Daoy (cell line): ENCODE data around the gene ST6GALNAC3. TPM values are rescaled to one million over a fixed set of nuclear protein-coding genes. Genes with fewer than 3 reads are reported as not detected.

Experiments used
- DNase-seq: peaks from one replicate; pipeline ENCODE4 v3.0.0-alpha.2; 2015; ENCODE audit warnings: low read depth
- total RNA-seq: library from RNA; depleted of rRNA; stranded (reverse); fragments of >200 nt; shearing (Covaris generic); gene quantifications from 2 replicates; pipeline ENCODE4 v1.2.3, GENCODE V29; 2014

ST6GALNAC3 gene
- total RNA-seq, 1 experiment from 2014 or later, result 3.8 TPM

DNA sequence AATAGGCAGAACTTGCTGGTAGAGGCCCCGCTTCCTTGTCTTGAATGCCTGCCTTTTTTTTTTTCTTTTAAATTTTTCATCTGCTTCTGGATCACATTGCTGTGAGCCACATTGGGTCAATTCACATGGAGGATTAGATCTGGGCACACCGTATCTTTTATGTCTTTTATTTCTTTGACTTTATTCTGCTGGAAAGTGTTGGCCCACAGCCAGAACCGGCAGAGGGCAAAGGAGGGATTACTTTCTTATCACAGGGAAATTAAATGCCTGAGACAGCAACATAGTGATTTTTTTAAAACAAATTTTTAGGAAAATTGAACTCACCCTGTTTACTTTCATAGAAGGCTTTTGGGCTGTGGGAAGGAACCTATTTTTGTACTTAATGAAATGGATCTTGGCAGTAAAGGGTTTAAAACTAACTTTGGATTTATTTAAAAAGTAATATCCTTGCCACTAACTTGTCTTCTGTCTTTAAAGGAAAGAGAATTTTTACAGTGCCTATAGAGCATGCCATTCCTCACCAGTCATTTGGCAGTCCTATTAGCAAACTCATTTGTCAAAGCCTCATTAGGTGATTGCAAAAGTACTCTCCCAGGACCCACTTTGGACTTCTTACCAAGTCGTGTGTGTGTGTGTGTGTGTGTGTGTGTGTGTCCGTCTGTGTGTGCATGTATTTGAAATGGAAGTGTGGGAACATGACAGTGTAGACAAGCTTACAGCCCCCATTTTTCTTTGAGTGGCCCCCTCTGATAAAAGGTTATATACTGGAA is 68.4 kb downstream of the ST6GALNAC3 start:
- no peak for DNase-seq

DNA sequence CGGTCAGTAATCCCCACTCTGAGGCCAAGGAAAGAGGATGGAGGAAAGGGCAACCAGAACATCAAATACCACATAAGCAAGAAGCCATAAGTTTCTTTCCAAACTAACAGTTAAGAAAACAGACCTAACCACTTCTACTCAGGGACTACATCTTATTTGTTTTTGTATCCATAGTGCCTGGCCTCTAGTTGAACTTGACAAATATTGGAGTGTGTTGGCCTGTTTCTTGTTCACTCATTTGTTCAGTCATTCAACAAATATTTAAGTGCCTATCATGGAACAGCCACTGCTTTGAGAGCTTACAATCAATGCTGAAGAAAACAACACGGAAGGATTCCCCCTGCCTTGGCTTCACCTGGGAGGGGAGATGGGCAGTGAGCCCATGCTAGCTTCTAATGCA is 69.7 kb downstream of the ST6GALNAC3 start:
- no peak for DNase-seq

GRCh38 chr1:76145332-76145731 is 70.8 kb downstream of the ST6GALNAC3 start:
- no peak for DNase-seq

DNA sequence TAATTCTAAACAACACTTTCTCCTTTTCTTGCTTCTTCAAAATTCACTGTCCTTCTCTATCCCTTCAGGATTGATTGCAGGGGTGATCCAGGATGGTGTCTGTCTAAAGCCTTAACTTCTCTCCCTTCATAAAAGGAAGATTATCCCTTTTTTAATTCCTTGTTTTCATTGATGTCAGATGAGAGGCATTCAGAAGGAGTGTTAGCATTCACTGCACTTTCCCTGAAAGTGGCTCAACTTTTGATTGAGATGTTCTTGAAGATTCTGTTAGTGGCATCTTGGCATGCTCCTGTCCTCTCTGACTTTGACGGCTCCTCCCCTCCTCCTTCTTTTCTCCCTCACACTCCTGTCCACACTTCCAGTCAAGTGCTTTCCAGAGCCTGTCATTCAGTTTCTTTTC is 71.6 kb downstream of the ST6GALNAC3 start:
- DNase-seq, result no peak

DNA sequence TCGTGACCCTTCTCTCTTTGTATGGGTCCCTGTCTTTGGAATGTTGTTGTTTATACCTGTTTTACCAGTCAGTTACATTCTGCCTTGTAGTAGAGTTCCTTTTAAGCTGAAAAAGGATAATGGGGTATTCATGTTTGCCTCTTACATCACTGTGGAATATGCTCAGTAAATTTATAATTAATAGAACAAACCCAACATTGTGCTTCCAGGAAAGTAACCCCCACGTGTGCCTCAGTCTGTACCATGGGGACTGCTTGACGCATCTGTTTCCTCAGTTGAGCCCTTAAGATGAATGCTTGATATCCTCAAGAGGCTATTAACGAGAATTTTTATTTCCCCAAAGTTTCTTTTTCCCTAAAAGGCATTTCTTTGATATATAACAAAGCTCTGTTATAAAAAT is 73.4 kb downstream of the ST6GALNAC3 start:
- DNase-seq, result no peak

GRCh38 chr1:76148460-76148859 is 73.9 kb downstream of the ST6GALNAC3 start:
- DNase-seq, result no peak

GRCh38 chr1:76153841-76154205 is 79.3 kb downstream of the ST6GALNAC3 start:
- DNase-seq, result no peak

DNA sequence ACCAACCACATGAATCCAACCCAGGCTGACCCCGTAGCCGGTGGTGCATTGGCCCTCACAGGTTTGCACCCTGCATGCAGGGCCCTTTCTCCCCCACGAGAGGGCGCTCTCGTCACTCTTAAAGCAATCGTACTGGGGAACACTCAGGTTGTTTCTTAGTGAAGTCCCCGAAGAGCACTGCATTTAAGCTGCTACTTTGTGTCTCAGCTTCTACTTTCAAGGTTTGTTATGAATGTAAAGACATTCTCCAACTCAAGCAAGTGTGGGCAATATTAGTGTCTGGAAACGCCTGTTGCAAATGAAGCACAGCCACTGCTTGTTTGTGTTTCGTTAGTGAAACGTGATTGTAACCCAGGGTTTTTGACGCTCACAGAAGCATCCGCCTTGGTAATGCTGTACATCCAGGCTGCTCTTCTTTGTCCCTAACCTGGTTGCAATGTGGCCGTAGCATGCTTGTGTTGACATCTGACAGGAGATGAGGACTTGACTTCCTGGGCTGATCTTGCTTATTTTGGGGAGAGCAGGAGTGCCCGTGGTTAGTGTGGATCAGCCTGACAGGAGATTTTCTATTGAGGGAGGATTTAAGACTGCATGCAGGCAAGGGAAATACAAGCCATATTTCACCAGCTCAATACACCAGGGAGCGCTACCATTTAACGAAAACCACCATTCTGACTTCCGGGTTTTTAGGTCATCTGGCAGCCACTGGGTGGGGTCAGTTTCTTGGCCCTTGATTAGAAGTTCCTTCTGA is 79.8 kb downstream of the ST6GALNAC3 start:
- peak; percentile 82 for DNase-seq

DNA sequence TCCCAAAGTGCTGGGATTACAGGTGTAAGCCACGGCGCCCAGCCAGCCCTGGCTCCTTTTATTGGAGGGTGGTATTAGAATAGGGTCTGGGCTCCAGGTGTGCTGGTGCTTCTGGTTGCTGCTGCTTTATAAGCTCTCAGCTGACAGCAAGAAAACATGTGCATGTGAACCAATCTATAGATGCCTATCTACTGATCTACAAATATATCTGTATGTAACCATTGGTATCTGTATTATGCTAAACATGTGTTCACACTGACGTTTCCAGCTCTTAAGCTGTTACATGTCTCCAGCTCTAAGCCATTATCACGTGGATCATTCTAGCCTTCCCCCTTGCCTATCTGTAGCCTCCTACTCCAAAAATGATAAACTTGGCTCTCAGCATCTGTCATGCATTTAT is 82.4 kb downstream of the ST6GALNAC3 start:
- DNase-seq, result no peak

DNA sequence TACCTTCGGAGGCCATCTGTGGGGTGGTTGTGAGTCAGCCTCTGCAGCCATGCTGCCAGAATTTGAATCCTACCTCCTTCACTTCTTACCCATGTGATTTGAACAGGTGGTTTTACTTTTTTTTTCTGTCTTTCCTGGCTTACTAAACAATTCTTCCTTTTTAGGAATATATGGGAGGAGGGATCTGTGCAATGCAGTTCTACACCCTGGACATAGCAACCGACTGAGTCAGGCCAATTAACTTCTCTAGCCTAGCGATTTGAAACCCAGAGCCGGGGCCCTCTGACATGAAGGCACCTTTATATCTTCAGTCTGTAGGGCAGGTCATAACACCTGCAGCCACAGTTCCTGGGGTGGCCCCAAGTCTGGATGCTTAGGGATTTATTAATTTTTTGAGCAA is 83.6 kb downstream of the ST6GALNAC3 start:
- peak; percentile 57 for DNase-seq

- no peak for DNase-seq
These were observed 85.7 kb downstream of the ST6GALNAC3 start for GRCh38 chr1:76160225-76160624.

- DNase-seq, result no peak
These were observed 86.9 kb downstream of the ST6GALNAC3 start for GRCh38 chr1:76161451-76161850.

- DNase-seq, result no peak
These were observed 87.7 kb downstream of the ST6GALNAC3 start for GRCh38 chr1:76162254-76162653.

- no peak for DNase-seq
These were observed 89.6 kb downstream of the ST6GALNAC3 start for GRCh38 chr1:76164165-76164564.

- DNase-seq, result no peak
These were observed 95.5 kb downstream of the ST6GALNAC3 start for GRCh38 chr1:76170084-76170483.

- DNase-seq, result no peak
These were observed 96.0 kb downstream of the ST6GALNAC3 start for GRCh38 chr1:76170513-76170912.

- peak; percentile 40 for DNase-seq
These were observed 101.5 kb downstream of the ST6GALNAC3 start for GRCh38 chr1:76176000-76176399.

- no peak for DNase-seq
These were observed 103.1 kb downstream of the ST6GALNAC3 start for GRCh38 chr1:76177615-76178014.

DNA sequence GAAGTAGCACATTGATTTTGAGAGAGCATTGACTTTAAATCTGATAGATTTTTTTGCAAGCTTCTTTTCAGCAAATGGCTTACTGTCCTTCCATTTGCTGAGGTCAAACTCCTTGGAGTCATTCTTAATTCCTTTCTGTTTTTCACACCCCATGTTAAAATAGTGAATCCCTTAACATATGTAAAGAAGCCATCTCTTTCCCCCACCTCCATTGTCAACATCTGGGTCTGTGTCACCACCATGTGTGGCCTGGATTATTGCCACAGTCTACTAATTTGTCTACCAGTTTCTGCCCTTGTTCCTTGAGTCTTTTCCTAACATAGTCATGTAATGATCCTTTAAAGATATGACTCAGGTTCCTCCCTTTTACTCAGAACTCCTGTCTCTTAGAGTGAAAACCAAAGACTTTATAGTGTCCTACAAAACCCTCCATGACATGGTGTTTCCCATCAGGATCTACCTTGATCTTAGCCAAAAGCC is 104.7 kb downstream of the ST6GALNAC3 start:
- peak; percentile 18 for DNase-seq

DNA sequence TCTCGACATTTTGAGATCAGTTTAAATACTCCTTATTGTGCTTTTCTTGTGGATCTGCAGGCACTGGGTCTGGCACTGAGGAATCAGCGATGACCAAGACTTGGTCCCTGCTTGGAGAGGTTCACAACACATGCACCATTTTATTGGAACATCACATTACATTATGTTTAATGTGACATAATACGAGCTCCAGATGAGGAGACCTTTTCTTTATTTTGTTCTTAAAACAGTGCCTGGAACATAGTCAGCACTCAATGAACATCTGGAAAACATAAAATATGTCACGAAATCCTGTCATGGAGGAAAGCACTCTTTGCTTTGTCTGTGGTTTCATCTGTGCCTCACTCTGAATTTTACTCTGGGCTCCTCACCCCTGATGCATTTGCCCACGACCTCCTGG is 110.7 kb downstream of the ST6GALNAC3 start:
- DNase-seq, result no peak

GRCh38 chr1:76186554-76187170 is 112.1 kb downstream of the ST6GALNAC3 start:
- no peak for DNase-seq

DNA sequence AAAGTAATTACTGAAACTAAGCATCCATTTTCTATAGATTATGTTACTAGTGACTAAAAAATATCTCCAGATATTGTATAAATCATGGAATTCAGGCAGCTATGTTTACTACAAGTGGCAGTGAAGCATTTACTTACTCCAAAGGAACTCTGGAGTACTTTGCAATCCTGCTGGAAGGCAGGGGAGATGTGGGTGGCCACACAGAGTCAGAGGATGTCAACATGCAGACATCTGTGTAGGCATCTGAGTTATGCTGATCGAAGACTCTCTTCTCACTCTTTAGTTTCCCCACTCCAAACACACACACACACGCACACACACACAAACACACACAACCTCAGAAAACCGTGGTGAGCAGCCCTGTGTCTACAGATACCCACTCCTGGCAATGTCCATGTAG is 112.9 kb downstream of the ST6GALNAC3 start:
- DNase-seq, result no peak

DNA sequence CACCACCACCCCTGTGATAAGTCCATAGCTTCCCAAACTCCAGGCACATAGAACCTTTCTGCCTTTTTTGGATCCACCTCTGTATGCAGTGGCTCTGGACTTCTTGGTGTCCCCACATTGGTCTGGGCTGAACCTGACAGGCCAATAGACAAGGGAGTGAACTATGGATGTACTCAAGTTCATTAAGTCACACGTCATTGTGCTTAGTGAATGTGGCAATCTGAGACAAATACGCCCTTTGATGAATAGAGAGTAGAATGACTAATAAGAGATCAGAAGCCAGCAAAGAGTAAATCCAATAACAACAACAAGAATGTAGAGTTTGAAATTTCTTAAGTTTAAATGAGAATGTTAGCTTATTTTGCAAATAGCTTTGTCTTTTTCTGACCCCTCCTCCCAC is 114.8 kb downstream of the ST6GALNAC3 start:
- no peak for DNase-seq
